Right lung (tissue), 5 donors: Measurements from ENCODE around the gene NHSL1. TPM values are rescaled to one million over a fixed set of nuclear protein-coding genes. Genes with fewer than 3 reads are reported as not detected.

Experiments used
- polyA plus RNA-seq, 5 donors: library from polyadenylated mRNA; unstranded; fragments of 120-200 nt; gene quantifications; one replicate each; pipeline versions ENCODE4 v1.2.1 to v1.2.3, GENCODE V29; 2013; ENCODE audit warnings: inconsistent platforms in 1 of 5, low replicate concordance in 1 of 5; ENCODE audit not compliant: insufficient read length in 5 of 5, insufficient read depth in 1 of 5

NHSL1 gene
- polyA plus RNA-seq, 5 donors = 60.5 to 89.0 (median 64.2) TPM

Other genes with a start within 250 kb of the NHSL1 start
- not detected for gene SMIM28, start 121.6 kb downstream of the NHSL1 start, polyA plus RNA-seq
- 10 to 100 TPM; 49.6 to 61.2 (median 52.2) TPM for gene HEBP2, start 95.3 kb downstream of the NHSL1 start, polyA plus RNA-seq